ENCODE data around the gene DHDH. TPM values are rescaled to one million over a fixed set of nuclear protein-coding genes. Genes with fewer than 3 reads are reported as not detected.

DHDH gene
- total and polyA plus RNA-seq, 2 of the 13 experiments (the other 11 are each of a cell fraction or from before 2014, with no cell fraction given): 0.13 to 0.91 TPM

GRCh38 chr19:48965040-48965805 lies 31.7 kb downstream of the DHDH start, which contains the start of gene FTL (continued):
- TF ChIP-seq TCF7L2 (IDR thresholded peaks at IDR 0.05; ENCODE audit: low read depth, low read length) (no peak), MTERF4 (CRISPR knock-in tag; IDR thresholded peaks at IDR 0.05) (0 out of 2 replicates have a peak, but pooled peaks have one; percentile 46), MYC (CRISPR knock-in tag; IDR thresholded peaks at IDR 0.05; ENCODE audit: borderline replicate concordance) (peak; percentile 74; the same call in 1 of the 2 replicates), YY1 (IDR thresholded peaks at IDR 0.05; ENCODE audit: insufficient read depth, insufficient replicate concordance, low read depth, low read length) (peak; percentile 62), NCOR1 (IDR thresholded peaks at IDR 0.05; ENCODE audit: borderline replicate concordance, low read length) (no peak), ZKSCAN8 (CRISPR knock-in tag; IDR thresholded peaks at IDR 0.05; ENCODE audit: borderline replicate concordance) (0 out of 2 replicates have a peak, but pooled peaks have one; percentile 40), IRF9 (CRISPR knock-in tag; IDR thresholded peaks at IDR 0.05; ENCODE audit: borderline replicate concordance) (peak; percentile 64), NCOA5 (CRISPR knock-in tag; IDR thresholded peaks at IDR 0.05) (peak; percentile 93), TAF15 (IDR thresholded peaks at IDR 0.05; ENCODE audit: low read depth, low read length, poor library complexity, severe bottlenecking) (peak; percentile 24), ZNF280B (CRISPR knock-in tag; IDR thresholded peaks at IDR 0.05; ENCODE audit: borderline replicate concordance) (peak; percentile 82; the same call in 1 of the 2 replicates), MIXL1 (CRISPR knock-in tag; IDR thresholded peaks at IDR 0.05) (peak; percentile 86; the same call in 1 of the 2 replicates), XBP1 (CRISPR knock-in tag; IDR thresholded peaks at IDR 0.05) (0 out of 2 replicates have a peak, but pooled peaks have one; percentile 94), NCOA1 (CRISPR knock-in tag; IDR thresholded peaks at IDR 0.05) (0 out of 2 replicates have a peak, but pooled peaks have one; percentile 45), ZNF382 (CRISPR knock-in tag; IDR thresholded peaks at IDR 0.05; ENCODE audit: borderline replicate concordance) (no peak), ZNF891 (CRISPR knock-in tag; IDR thresholded peaks at IDR 0.05) (peak; percentile 46), ZNF101 (CRISPR knock-in tag; IDR thresholded peaks at IDR 0.05; ENCODE audit: borderline replicate concordance, low read depth) (no peak), GTF3A (CRISPR knock-in tag; conservative IDR thresholded peaks at IDR 0.05) (0 out of 2 replicates have a peak, but pooled peaks have one; percentile 63)
- TF ChIP-seq, protein P1, sequence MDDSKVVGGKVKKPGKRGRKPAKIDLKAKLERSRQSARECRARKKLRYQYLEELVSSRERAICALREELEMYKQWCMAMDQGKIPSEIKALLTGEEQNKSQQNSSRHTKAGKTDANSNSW (CRISPR knock-in tag; IDR thresholded peaks at IDR 0.05; ENCODE audit: borderline replicate concordance): 0 out of 2 replicates have a peak, but pooled peaks have one; percentile 27
- TF ChIP-seq, protein P2, sequence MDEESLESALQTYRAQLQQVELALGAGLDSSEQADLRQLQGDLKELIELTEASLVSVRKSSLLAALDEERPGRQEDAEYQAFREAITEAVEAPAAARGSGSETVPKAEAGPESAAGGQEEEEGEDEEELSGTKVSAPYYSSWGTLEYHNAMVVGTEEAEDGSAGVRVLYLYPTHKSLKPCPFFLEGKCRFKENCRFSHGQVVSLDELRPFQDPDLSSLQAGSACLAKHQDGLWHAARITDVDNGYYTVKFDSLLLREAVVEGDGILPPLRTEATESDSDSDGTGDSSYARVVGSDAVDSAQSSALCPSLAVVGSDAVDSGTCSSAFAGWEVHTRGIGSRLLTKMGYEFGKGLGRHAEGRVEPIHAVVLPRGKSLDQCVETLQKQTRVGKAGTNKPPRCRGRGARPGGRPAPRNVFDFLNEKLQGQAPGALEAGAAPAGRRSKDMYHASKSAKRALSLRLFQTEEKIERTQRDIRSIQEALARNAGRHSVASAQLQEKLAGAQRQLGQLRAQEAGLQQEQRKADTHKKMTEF (CRISPR knock-in tag; IDR thresholded peaks at IDR 0.05): peak; percentile 83
